ENCODE data around the gene EFNA3. TPM values are rescaled to one million over a fixed set of nuclear protein-coding genes. Genes with fewer than 3 reads are reported as not detected.

The EFNA3 gene
- total RNA-seq, 1 experiment from 2014 or later: 20.4 TPM

DNA sequence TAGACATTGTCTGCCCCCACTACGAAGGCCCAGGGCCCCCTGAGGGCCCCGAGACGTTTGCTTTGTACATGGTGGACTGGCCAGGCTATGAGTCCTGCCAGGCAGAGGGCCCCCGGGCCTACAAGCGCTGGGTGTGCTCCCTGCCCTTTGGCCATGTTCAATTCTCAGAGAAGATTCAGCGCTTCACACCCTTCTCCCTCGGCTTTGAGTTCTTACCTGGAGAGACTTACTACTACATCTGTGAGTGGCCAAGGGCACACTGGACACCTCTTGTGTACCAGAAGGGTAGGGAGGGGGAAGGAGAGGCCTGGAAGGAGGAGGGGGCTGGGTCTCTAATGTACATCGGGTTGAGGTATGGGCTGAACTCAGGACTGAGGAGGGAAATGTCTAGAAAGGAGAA, 11.9 kb upstream of the EFNA3 start:
- Histone ChIP-seq H3K9me2 (ENCODE audit: insufficient read depth) (no peaks in the 10 kb centered on the region), H3K79me2 (ENCODE audit: insufficient read depth, low read length) (0 out of 2 replicates have a peak, but pooled peaks cover 5% of the 10 kb centered on the region), H3K27me3 (ENCODE audit: insufficient read depth, low read length) (no peaks in the 10 kb centered on the region), H3K9ac (ENCODE audit: low read length) (no peak overlapping the region), H3K9me3 (ENCODE audit: control insufficient read depth in 1 of 2, insufficient read depth in 1 of 2, low read depth in 1 of 2, low read length in 2 of 2) (no peaks in the 10 kb centered on the region), H3K36me3 (ENCODE audit: control insufficient read depth in 1 of 2, insufficient read depth in 2 of 2, low read length in 2 of 2) (peaks cover 0 to 13% of the 10 kb centered on the region in 2 experiments; a peak in 2 of 4 replicates), H3K4me2 (ENCODE audit: low read length) (no peak overlapping the region), H2AFZ (ENCODE audit: low read depth, low read length, poor library complexity, severe bottlenecking) (no peak overlapping the region), H4K20me1 (ENCODE audit: insufficient read depth) (no peaks in the 10 kb centered on the region), H3K27ac (ENCODE audit: low read depth, low read length) (no peak overlapping the region), H3K4me3 (replicated peaks in 1 of 2; ENCODE audit: low read depth in 1 of 2, low read length in 2 of 2) (no peak overlapping the region), H3K4me1 (ENCODE audit: control insufficient read depth in 1 of 2, insufficient read depth in 2 of 2, low read length in 2 of 2) (peaks cover 30 to 50% of the 10 kb centered on the region in 2 experiments)
- no peak for DNase-seq (ENCODE audit: low read depth, low spot score)
- ATAC-seq: no peak
- intact Hi-C loops (cut with micrococcal nuclease): no loop called here
- TF ChIP-seq, protein P1, sequence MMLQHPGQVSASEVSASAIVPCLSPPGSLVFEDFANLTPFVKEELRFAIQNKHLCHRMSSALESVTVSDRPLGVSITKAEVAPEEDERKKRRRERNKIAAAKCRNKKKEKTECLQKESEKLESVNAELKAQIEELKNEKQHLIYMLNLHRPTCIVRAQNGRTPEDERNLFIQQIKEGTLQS (IDR thresholded peaks at IDR 0.05): no peak
- TF ChIP-seq SIN3A (IDR thresholded peaks at IDR 0.05; ENCODE audit: low read depth) (no peak), EZH2phosphoT487 (IDR thresholded peaks at IDR 0.05; ENCODE audit: borderline replicate concordance) (no peak), SP1 (IDR thresholded peaks at IDR 0.05; ENCODE audit: low read depth) (no peak), POLR2AphosphoS5 (IDR thresholded peaks at IDR 0.05; ENCODE audit: low read depth, low read length) (no peak)
- CTCF ChIA-PET: interaction anchor here (6.7 kb wide), 1 partner anchor 19 kb away, joined by 44 read pairs; no protein-coding TSS in a partner anchor
- RAD21 ChIA-PET (ENCODE audit: low non-redundant PET in 1 of 2, low total read pairs in 2 of 2, uncharacterized antibody in 2 of 2, unreplicated experiment in 2 of 2): no interaction called here
- BruUV-seq (replicated peaks): no TSS peak
- POLR2A ChIA-PET: interaction anchor here (1.4 kb wide), 1 partner anchor 18 kb away, joined by 3 read pairs; no protein-coding TSS in a partner anchor

DNA sequence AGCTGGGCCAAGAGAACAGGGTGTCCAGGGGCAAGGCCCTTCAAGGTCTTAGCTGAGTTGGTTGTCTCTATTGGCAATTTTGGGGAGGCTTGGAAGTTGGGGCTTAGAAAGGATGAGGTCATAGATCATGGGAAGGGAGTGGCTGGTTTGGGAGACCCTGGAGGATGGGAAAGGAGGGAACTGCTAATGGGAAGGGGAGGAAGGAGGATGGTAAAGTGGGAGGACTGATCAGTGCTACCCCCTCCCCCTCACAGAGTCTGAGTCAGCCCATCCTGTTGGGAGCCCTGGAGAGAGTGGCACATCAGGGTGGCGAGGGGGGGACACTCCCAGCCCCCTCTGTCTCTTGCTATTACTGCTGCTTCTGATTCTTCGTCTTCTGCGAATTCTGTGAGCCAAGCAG, 10.0 kb upstream of the EFNA3 start:
- Histone ChIP-seq H2AFZ (ENCODE audit: low read depth, low read length, poor library complexity, severe bottlenecking) (no peak overlapping the region), H3K36me3 (ENCODE audit: control insufficient read depth in 1 of 2, insufficient read depth in 2 of 2, low read length in 2 of 2) (peaks cover 0 to 13% of the 10 kb centered on the region in 2 experiments; a peak in 2 of 4 replicates), H3K4me3 (replicated peaks in 1 of 2; ENCODE audit: low read depth in 1 of 2, low read length in 2 of 2) (no peak overlapping the region), H3K9me2 (ENCODE audit: insufficient read depth) (no peaks in the 10 kb centered on the region), H4K20me1 (ENCODE audit: insufficient read depth) (no peaks in the 10 kb centered on the region), H3K9me3 (ENCODE audit: control insufficient read depth in 1 of 2, insufficient read depth in 1 of 2, low read depth in 1 of 2, low read length in 2 of 2) (no peaks in the 10 kb centered on the region), H3K27ac (ENCODE audit: low read depth, low read length) (no peak overlapping the region), H3K4me2 (ENCODE audit: low read length) (no peak overlapping the region), H3K4me1 (ENCODE audit: control insufficient read depth in 1 of 2, insufficient read depth in 2 of 2, low read length in 2 of 2) (peaks cover 15 to 32% of the 10 kb centered on the region in 2 experiments), H3K27me3 (ENCODE audit: insufficient read depth, low read length) (no peaks in the 10 kb centered on the region), H3K79me2 (ENCODE audit: insufficient read depth, low read length) (0 out of 2 replicates have a peak, but pooled peaks cover 5% of the 10 kb centered on the region), H3K9ac (ENCODE audit: low read length) (no peak overlapping the region)
- intact Hi-C loops (cut with micrococcal nuclease): no loop called here
- ATAC-seq (no peak), DNase-seq (ENCODE audit: low read depth, low spot score) (no peak)
- POLR2A ChIA-PET: interaction anchor here (1.3 kb wide), 1 partner anchor 10 kb away, joined by 3 read pairs; the partner anchor contains the start of gene EFNA3
- BruUV-seq (replicated peaks): no TSS peak
- TF ChIP-seq CBX3 (IDR thresholded peaks at IDR 0.05; ENCODE audit: low read depth) (no peak), CEBPB (IDR thresholded peaks at IDR 0.05; ENCODE audit: low read depth) (no peak), RAD21 (IDR thresholded peaks at IDR 0.05; ENCODE audit: low read depth) (no peak), ZNF274 (IDR thresholded peaks at IDR 0.05; ENCODE audit: low read depth, low read length) (no peak), SP1 (IDR thresholded peaks at IDR 0.05; ENCODE audit: low read depth) (no peak), SRF (IDR thresholded peaks at IDR 0.05; ENCODE audit: low read depth) (no peak)
- TF ChIP-seq, protein P2, sequence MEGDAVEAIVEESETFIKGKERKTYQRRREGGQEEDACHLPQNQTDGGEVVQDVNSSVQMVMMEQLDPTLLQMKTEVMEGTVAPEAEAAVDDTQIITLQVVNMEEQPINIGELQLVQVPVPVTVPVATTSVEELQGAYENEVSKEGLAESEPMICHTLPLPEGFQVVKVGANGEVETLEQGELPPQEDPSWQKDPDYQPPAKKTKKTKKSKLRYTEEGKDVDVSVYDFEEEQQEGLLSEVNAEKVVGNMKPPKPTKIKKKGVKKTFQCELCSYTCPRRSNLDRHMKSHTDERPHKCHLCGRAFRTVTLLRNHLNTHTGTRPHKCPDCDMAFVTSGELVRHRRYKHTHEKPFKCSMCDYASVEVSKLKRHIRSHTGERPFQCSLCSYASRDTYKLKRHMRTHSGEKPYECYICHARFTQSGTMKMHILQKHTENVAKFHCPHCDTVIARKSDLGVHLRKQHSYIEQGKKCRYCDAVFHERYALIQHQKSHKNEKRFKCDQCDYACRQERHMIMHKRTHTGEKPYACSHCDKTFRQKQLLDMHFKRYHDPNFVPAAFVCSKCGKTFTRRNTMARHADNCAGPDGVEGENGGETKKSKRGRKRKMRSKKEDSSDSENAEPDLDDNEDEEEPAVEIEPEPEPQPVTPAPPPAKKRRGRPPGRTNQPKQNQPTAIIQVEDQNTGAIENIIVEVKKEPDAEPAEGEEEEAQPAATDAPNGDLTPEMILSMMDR (IDR thresholded peaks at IDR 0.05 in 2 of 3, conservative IDR thresholded peaks at IDR 0.05 in 1 of 3; ENCODE audit: borderline replicate concordance in 1 of 3, insufficient read depth in 1 of 3, low read depth in 2 of 3, low read length in 2 of 3): no peak
- CTCF ChIA-PET: interaction anchor here (6.7 kb wide), 1 partner anchor 17 kb away, joined by 44 read pairs; no protein-coding TSS in a partner anchor
- RAD21 ChIA-PET (ENCODE audit: low non-redundant PET in 1 of 2, low total read pairs in 2 of 2, uncharacterized antibody in 2 of 2, unreplicated experiment in 2 of 2): no interaction called here

Measured in HCT116 (cell line).